K562 (cell line): ENCODE results near the gene LAMA4. TPM values are rescaled to one million over a fixed set of nuclear protein-coding genes. Genes with fewer than 3 reads are reported as not detected.
A peak's percentile ranks its signal among the peaks of the same experiment; 100 is the strongest.

ENCODE experiments used
- ATAC-seq: fragments of 200-7000 bp; cut with Tn5 transposase; 3 replicates; pipeline ENCODE4 v1.9.1; 2020; ENCODE audit warnings: moderate library complexity
- BruUV-seq: library from RNA; stranded (reverse); fragments of 400-500 nt; replicated peaks from 2 replicates; lab custom pipeline; 2021; lab: Mats Ljungman, UMichigan
- CTCF ChIA-PET: fragments of 300-600 bp; formaldehyde crosslinking; extraction: SDS; loops from one replicate; lab custom pipeline; 2021; ENCODE audit warnings: low intra/inter-chr PET ratio; lab: Yijun Ruan, JAX
- POLR2A ChIA-PET: fragments of 300-600, 350-650 bp; sonication (Branson Sonifier 250); formaldehyde crosslinking; extraction: SDS; loops from one replicate; lab custom pipeline; 2021; ENCODE audit warnings: antibody characterized with exemption, inconsistent platforms; lab: Yijun Ruan, JAX
- DNase-seq, 4 experiments: peaks; one replicate each; pipeline versions ENCODE4 v3.0.0 to v3.0.0-alpha.2; 2011 to 2018; ENCODE audit warnings: low spot score in 3 of 4, mixed read lengths in 3 of 4; ENCODE audit errors: extremely low read depth in 1 of 4
- FAIRE-seq: peaks from 2 replicates; lab custom pipeline; 2011; peaks lifted over from hg19 to GRCh38; lab: Jason Lieb, UNC
- H2AFZ ChIP-seq: 2 replicates; pipeline ENCODE4 v1.6.0; 2011; ENCODE audit warnings: low read depth, low read length, control low read depth, inconsistent platforms
- H3K27ac ChIP-seq: fragments of 200-600 bp; 3 replicates; pipeline ENCODE4 v1.8.0; 2011; ENCODE audit warnings: low read depth, mild to moderate bottlenecking, control low read depth, inconsistent platforms, low read length, moderate library complexity, mixed read lengths; ENCODE audit errors: extremely low read depth
- H3K27me3 ChIP-seq, 2 experiments: fragments of 300-600 bp in 1 of 2; 2 replicates in 1 of 2; 3 replicates in 1 of 2; pipeline versions ENCODE4 v1.6.0 to v1.8.0; 2011; ENCODE audit warnings: inconsistent platforms in 2 of 2, low read length in 2 of 2, mild to moderate bottlenecking in 1 of 2, mixed read lengths in 1 of 2, moderate library complexity in 1 of 2; ENCODE audit not compliant: control insufficient read depth in 2 of 2, insufficient read depth in 2 of 2
- H3K36me3 ChIP-seq: fragments of 300-600 bp; 3 replicates; pipeline ENCODE4 v1.8.0; 2011; ENCODE audit warnings: mild to moderate bottlenecking, low read length, inconsistent platforms; ENCODE audit not compliant: control insufficient read depth, insufficient read depth
- H3K4me1 ChIP-seq, 2 experiments: fragments of 200-600 bp in 1 of 2; replicated peaks in 1 of 2; 2 replicates in 1 of 2; 3 replicates in 1 of 2; pipeline versions ENCODE4 v1.5.1 to v1.8.0; 2011; ENCODE audit warnings: inconsistent platforms in 2 of 2, low read length in 2 of 2, mild to moderate bottlenecking in 1 of 2, mixed read lengths in 1 of 2, moderate library complexity in 1 of 2; ENCODE audit not compliant: control insufficient read depth in 2 of 2, insufficient read depth in 2 of 2
- H3K4me2 ChIP-seq: 2 replicates; pipeline ENCODE4 v1.6.1; 2011; ENCODE audit warnings: low read length, control low read depth, inconsistent platforms, mixed read lengths; ENCODE audit not compliant: insufficient read depth
- H3K4me3 ChIP-seq: fragments of 200-600 bp; sonication (generic), shearing (Covaris generic); 2 replicates; pipeline ENCODE4 v1.5.1; 2016; ENCODE audit warnings: control low read depth, inconsistent platforms
- H3K79me2 ChIP-seq: fragments of 200-600 bp; 3 replicates; pipeline ENCODE4 v1.8.0; 2011; ENCODE audit warnings: low read length, inconsistent platforms; ENCODE audit not compliant: control insufficient read depth, insufficient read depth
- H3K9ac ChIP-seq, 2 experiments: 2 replicates each; pipeline versions ENCODE4 v1.6.0 to v1.6.1; 2011; ENCODE audit warnings: low read depth in 2 of 2, low read length in 2 of 2, control low read depth in 1 of 2, inconsistent platforms in 1 of 2, mild to moderate bottlenecking in 1 of 2, mixed read lengths in 1 of 2; ENCODE audit not compliant: insufficient read depth in 1 of 2
- H3K9me1 ChIP-seq: one replicate; pipeline ENCODE4 v1.6.0; 2011; ENCODE audit warnings: inconsistent platforms, mild to moderate bottlenecking, low read length, moderate library complexity; ENCODE audit not compliant: control insufficient read depth, insufficient read depth
- H3K9me3 ChIP-seq: replicated peaks from 2 replicates; pipeline ENCODE4 v1.5.1; 2011; ENCODE audit warnings: low read depth, low read length, inconsistent platforms; ENCODE audit not compliant: control insufficient read depth, insufficient read depth
- H4K20me1 ChIP-seq: replicated peaks from 2 replicates; pipeline ENCODE4 v1.6.1; 2011; ENCODE audit warnings: low read length, inconsistent platforms, mixed read lengths; ENCODE audit not compliant: control insufficient read depth, insufficient read depth
- CBX1 ChIP-seq: sonication (generic); IDR thresholded peaks from 2 replicates; pipeline ENCODE4 v1.6.1; 2016; ENCODE audit warnings: antibody characterized with exemption, low read depth, mild to moderate bottlenecking
- COPS2 ChIP-seq: fragments of 450-650 bp; conservative IDR thresholded peaks from 2 replicates; pipeline ENCODE4 v1.6.1; 2016; ENCODE audit warnings: mild to moderate bottlenecking, moderate library complexity
- E2F3 ChIP-seq: fragments of 250-450 bp; sonication (Bioruptor Pico); IDR thresholded peaks from 2 replicates; pipeline ENCODE4 v1.4.0; 2020; ENCODE audit warnings: mild to moderate bottlenecking
- ILF3 ChIP-seq: fragments of 450-650 bp; IDR thresholded peaks from 2 replicates; pipeline ENCODE4 v1.6.1; 2018; ENCODE audit warnings: antibody characterized with exemption, mild to moderate bottlenecking, moderate library complexity, borderline replicate concordance
- JUND ChIP-seq, 2 experiments: IDR thresholded peaks; 2 replicates in 1 of 2; 3 replicates in 1 of 2; pipeline ENCODE4 v1.6.1; 2011; ENCODE audit warnings: borderline replicate concordance in 2 of 2, low read depth in 2 of 2, low read length in 2 of 2, improper control_type of control experiment in 1 of 2, missing biosample characterization in 1 of 2, missing genetic modification characterization in 1 of 2, missing genetic modification reagents in 1 of 2
- NR2C1 ChIP-seq, 2 experiments: fragments of 450-650 bp; IDR thresholded peaks; 2 replicates each; pipeline ENCODE4 v1.6.1; 2017; ENCODE audit warnings: mild to moderate bottlenecking in 2 of 2, antibody characterized with exemption in 1 of 2, inconsistent platforms in 1 of 2, missing compliant biosample characterization in 1 of 2, missing genetic modification characterization in 1 of 2
- NR3C1 ChIP-seq: sonication (generic); formaldehyde crosslinking; IDR thresholded peaks from 2 replicates; pipeline ENCODE4 v1.8.1; 2022; ENCODE audit warnings: missing genetic modification reagents
- NUFIP1 ChIP-seq: fragments of 450-650 bp; IDR thresholded peaks from 2 replicates; pipeline ENCODE4 v1.6.1; 2018; ENCODE audit not compliant: partially characterized antibody
- RBM39 ChIP-seq: fragments of 200-400 bp; formaldehyde crosslinking; optimal IDR thresholded peaks from 2 replicates; pipeline ENCODE3; 2018; ENCODE audit warnings: low read depth, low read length
- SIN3B ChIP-seq: fragments of 450-650 bp; IDR thresholded peaks from 2 replicates; pipeline ENCODE4 v1.6.1; 2017; ENCODE audit warnings: low read depth, mild to moderate bottlenecking, moderate library complexity
- SPI1 ChIP-seq: IDR thresholded peaks from 2 replicates; pipeline ENCODE4 v1.6.1; 2011; ENCODE audit warnings: low read depth, low read length, control low read depth, borderline replicate concordance
- SRSF1 ChIP-seq: fragments of 200-400 bp; formaldehyde crosslinking; IDR thresholded peaks from 2 replicates; pipeline ENCODE4 v1.6.1; 2017; ENCODE audit warnings: mild to moderate bottlenecking, low read depth, low read length, moderate library complexity
- ZKSCAN1 ChIP-seq: fragments of 150-350 bp; IDR thresholded peaks from 2 replicates; pipeline ENCODE4 v1.6.1; 2016; ENCODE audit warnings: low read depth, low read length
- ZNF431 ChIP-seq: sonication (generic); formaldehyde crosslinking; IDR thresholded peaks from 2 replicates; pipeline ENCODE4 v1.8.0; 2022; ENCODE audit warnings: mild to moderate bottlenecking, missing genetic modification reagents
- ZNF586 ChIP-seq: fragments of 450-650 bp; formaldehyde crosslinking; conservative IDR thresholded peaks from 2 replicates; pipeline ENCODE4 v1.4.0; 2020; ENCODE audit warnings: mild to moderate bottlenecking, moderate library complexity
- ZNF75A ChIP-seq: fragments of 450-650 bp; formaldehyde crosslinking; IDR thresholded peaks from 2 replicates; pipeline ENCODE4 v1.4.0; 2020; ENCODE audit warnings: mild to moderate bottlenecking
- ZNF778 ChIP-seq: fragments of 450-650 bp; formaldehyde crosslinking; IDR thresholded peaks from 2 replicates; pipeline ENCODE4 v1.4.0; 2020; ENCODE audit warnings: mild to moderate bottlenecking, moderate library complexity
- WGBS: fragments of 100-300 bp; shearing (Covaris generic); methylation state at CpG from one replicate; pipeline ENCODE4 v1.1.6; 2016; ENCODE audit warnings: low coverage, mixed read lengths; ENCODE audit not compliant: insufficient coverage; ENCODE audit errors: missing lambda C conversion rate; 5-methylcytosine and 5-hydroxymethylcytosine counted together
- in situ Hi-C: fragments of 300-500 bp; cut with MboI; formaldehyde crosslinking; loops from 4 replicates; pipeline ENCODE4 v1.15.0; 2018; ENCODE audit warnings: inconsistent platforms, mixed read lengths
- intact Hi-C: fragments of 100-400 bp; cut with micrococcal nuclease; formaldehyde crosslinking; loops from 2 replicates; pipeline ENCODE4 v1.14.2; 2022
- polyA plus RNA-seq, 8 experiments: library from polyadenylated mRNA; depleted of rRNA in 4 of 8; stranded (reverse) in 5 of 8; unstranded in 3 of 8; fragments of >200 nt; fragmentation: Nextera tagmentation in 2 of 8; fragmentation: Illumina TruSeq in 1 of 8; extraction: Ambion mirVana in 2 of 8; extraction: Trizol in 1 of 8; gene quantifications; 2 replicates each; pipeline versions ENCODE4 v1.2.1 to v1.2.3, GENCODE V29; 2011 to 2014; ENCODE audit warnings: inconsistent platforms in 1 of 8, missing spikeins in 1 of 8
- total RNA-seq, 7 experiments: library from RNA; depleted of rRNA in 6 of 7; stranded (reverse); fragments of >200 nt in 6 of 7; fragmentation: Illumina TruSeq in 2 of 7; extraction: Trizol in 2 of 7; gene quantifications; 2 replicates each; pipeline versions ENCODE4 v1.2.1 to v1.2.3, GENCODE V29; 2011 to 2021; ENCODE audit warnings: low replicate concordance in 1 of 7
- TF ChIP-seq, protein P1 (sequence below): fragments of 450-650 bp; formaldehyde crosslinking; IDR thresholded peaks from 2 replicates; pipeline ENCODE4 v1.4.0; 2020; ENCODE audit warnings: mild to moderate bottlenecking, moderate library complexity
- TF ChIP-seq, protein P2 (sequence below): fragments of 450-650 bp; IDR thresholded peaks from 2 replicates; pipeline ENCODE4 v1.6.1; 2018; ENCODE audit warnings: mild to moderate bottlenecking, low read depth; ENCODE audit not compliant: partially characterized antibody

Gene LAMA4
- total and polyA plus RNA-seq, 9 of the 15 experiments (the other 6 are each of a cell fraction or from before 2014, with no cell fraction given), result 0.05 to 2.9 (median 0.51) TPM

DNA sequence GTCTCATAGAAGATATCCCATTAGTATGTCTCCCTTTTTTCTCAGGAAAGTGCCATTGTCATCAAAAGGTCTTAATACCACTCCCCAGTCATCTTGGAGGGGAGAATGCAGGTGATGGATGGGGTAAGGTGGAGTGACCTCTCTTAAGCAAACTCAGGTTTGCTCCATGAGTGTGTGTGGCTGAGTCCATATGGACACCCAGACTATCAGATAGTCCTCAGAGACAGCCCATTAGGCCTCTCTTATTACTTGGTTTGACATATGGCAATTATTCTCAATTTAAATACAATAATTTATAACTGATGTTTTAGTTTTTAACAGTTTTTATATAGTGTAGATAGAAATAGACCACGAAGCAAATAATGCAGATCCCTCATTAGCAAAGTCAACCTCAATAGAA, 23.2 kb downstream of the LAMA4 start (continued):
- no peak for TF ChIP-seq ILF3
- no peak for TF ChIP-seq ZNF431 (CRISPR knock-in tag)
- no peak for TF ChIP-seq E2F3 (CRISPR knock-in tag)
- no peak for TF ChIP-seq NR2C1 (IDR thresholded peaks at IDR 0.05)
- TF ChIP-seq NR2C1 (tag; IDR thresholded peaks at IDR 0.05), result no peak
- TF ChIP-seq ZNF586 (CRISPR knock-in tag), result no peak
- no peak for TF ChIP-seq NR3C1 (CRISPR knock-in tag)
- no peak for TF ChIP-seq SRSF1
- TF ChIP-seq, protein P1, sequence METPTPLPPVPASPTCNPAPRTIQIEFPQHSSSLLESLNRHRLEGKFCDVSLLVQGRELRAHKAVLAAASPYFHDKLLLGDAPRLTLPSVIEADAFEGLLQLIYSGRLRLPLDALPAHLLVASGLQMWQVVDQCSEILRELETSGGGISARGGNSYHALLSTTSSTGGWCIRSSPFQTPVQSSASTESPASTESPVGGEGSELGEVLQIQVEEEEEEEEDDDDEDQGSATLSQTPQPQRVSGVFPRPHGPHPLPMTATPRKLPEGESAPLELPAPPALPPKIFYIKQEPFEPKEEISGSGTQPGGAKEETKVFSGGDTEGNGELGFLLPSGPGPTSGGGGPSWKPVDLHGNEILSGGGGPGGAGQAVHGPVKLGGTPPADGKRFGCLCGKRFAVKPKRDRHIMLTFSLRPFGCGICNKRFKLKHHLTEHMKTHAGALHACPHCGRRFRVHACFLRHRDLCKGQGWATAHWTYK (CRISPR knock-in tag), result no peak

DNA sequence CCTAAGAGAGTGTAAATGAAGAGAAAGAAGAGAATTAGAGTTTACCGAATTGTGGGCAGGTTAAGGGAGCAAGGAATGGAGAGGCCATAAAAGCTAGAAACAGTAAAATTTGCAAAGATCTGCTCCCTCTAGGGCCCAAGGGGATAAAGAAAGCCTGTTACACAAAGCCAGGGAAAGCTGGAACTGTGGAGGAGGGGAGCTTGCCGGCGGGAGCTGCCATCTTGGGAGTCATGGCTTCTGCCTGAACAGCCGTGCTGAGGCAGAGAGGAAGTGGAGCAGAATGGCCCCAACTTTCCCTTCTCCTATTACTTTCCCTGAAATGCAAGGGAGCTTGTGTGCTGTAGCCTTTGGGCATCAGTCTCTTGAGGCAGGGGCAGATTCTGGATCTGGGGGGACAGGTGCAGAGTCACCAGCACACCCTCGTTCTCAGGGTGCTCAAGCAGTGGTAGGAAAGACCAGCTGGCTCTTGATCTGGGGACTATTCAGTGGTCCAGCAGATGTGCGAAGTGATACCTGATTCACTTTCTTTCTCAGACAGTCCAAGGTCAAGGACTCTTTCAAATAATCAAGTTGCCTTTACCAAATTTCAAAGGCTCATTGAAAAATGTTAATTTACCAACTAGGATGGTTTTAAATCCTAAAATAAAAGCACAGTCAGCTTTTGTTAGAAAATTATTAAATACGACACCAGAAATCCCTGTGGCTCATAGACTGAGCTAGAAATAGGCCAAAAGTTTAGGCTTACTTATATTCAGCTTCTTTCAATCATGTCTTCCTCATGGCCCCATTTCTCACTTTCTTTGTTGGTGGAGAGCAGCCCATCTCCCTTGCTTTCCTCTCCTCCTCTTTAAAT, 25.7 kb downstream of the LAMA4 start:
- H4K20me1 ChIP-seq, result no peaks in the 10 kb centered on the region
- no peaks in the 10 kb centered on the region for H3K36me3 ChIP-seq
- H3K4me1 ChIP-seq, result no peaks in the 10 kb centered on the region
- BruUV-seq, result no TSS peak
- in situ Hi-C loops, result no loop called here
- ATAC-seq (no peak), FAIRE-seq (no peak), DNase-seq (no peak)
- no peaks in the 10 kb centered on the region for H3K79me2 ChIP-seq
- no peak overlapping the region for H3K27ac ChIP-seq
- intact Hi-C loops, result no loop called here
- POLR2A ChIA-PET, result interaction anchor here (0.7 kb wide), 1 partner anchor 1670 kb away, joined by 3 read pairs; no protein-coding TSS in a partner anchor
- no peak overlapping the region for H2AFZ ChIP-seq
- no peak overlapping the region for H3K4me2 ChIP-seq
- H3K9me3 ChIP-seq, result no peaks in the 10 kb centered on the region
- WGBS, result 0% methylated on average over 7 of the region's 7 CpGs
- no peaks in the 10 kb centered on the region for H3K9me1 ChIP-seq
- no peak overlapping the region for H3K9ac ChIP-seq
- CTCF ChIA-PET, result no interaction called here
- H3K27me3 ChIP-seq, result no peaks in the 10 kb centered on the region
- no peak overlapping the region for H3K4me3 ChIP-seq
- TF ChIP-seq SIN3B, result no peak
- no peak for TF ChIP-seq JUND (IDR thresholded peaks at IDR 0.05; ENCODE audit: borderline replicate concordance, low read depth, low read length)
- no peak for TF ChIP-seq JUND (tag; IDR thresholded peaks at IDR 0.05; ENCODE audit: borderline replicate concordance, low read depth, low read length)
- TF ChIP-seq, protein P2, sequence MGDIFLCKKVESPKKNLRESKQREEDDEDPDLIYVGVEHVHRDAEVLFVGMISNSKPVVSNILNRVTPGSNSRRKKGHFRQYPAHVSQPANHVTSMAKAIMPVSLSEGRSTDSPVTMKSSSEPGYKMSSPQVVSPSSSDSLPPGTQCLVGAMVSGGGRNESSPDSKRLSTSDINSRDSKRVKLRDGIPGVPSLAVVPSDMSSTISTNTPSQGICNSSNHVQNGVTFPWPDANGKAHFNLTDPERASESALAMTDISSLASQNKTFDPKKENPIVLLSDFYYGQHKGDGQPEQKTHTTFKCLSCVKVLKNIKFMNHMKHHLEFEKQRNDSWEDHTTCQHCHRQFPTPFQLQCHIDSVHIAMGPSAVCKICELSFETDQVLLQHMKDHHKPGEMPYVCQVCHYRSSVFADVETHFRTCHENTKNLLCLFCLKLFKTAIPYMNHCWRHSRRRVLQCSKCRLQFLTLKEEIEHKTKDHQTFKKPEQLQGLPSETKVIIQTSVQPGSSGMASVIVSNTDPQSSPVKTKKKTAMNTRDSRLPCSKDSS, result no peak
- no peak for TF ChIP-seq COPS2
- TF ChIP-seq RBM39, result no peak
- no peak for TF ChIP-seq ZNF75A (CRISPR knock-in tag)
- no peak for TF ChIP-seq ZKSCAN1
- TF ChIP-seq SPI1, result peak; percentile 29; the same call in 1 of the 2 replicates
- TF ChIP-seq CBX1, result no peak
- no peak for TF ChIP-seq ILF3
- TF ChIP-seq NUFIP1, result no peak
- TF ChIP-seq ZNF778 (CRISPR knock-in tag), result no peak
